Measurements from ENCODE around the gene PLCB3.

- TF ChIP-seq CTCF (IDR thresholded peaks at IDR 0.05) = no peak
- TF ChIP-seq POLR2A (IDR thresholded peaks at IDR 0.05) = no peak
- no peak for TF ChIP-seq POLR2AphosphoS5 (IDR thresholded peaks at IDR 0.05)
Measured at GRCh38 chr11:64258356-64258755, 7.0 kb downstream of the PLCB3 start.

All from suprapubic skin (tissue), 4 donors.